ENCODE measurements around the gene ABCA2.

Gene ABCA2

GRCh38 chr9:136979769-136980587 is 48.1 kb downstream of the ABCA2 start:
- H3K36me3 ChIP-seq (ENCODE audit: insufficient read depth, low read length) = no peaks in the 10 kb centered on the region
- no peaks in the 10 kb centered on the region for H3K79me2 ChIP-seq (ENCODE audit: insufficient read depth, low read length)
- no peak overlapping the region for H3K9ac ChIP-seq (ENCODE audit: low read depth, low read length, poor library complexity, severe bottlenecking)
- H3K9me3 ChIP-seq (ENCODE audit: insufficient read depth, low read depth, low read length) = no peaks in the 10 kb centered on the region
- H3K9me2 ChIP-seq (replicated peaks; ENCODE audit: low read depth, low read length) = no peaks in the 10 kb centered on the region
- TF ChIP-seq CTCF (conservative IDR thresholded peaks at IDR 0.05; ENCODE audit: low read length) = no peak
- no peak for TF ChIP-seq EZH2phosphoT487 (IDR thresholded peaks at IDR 0.05; ENCODE audit: borderline replicate concordance)
- no peaks in the 10 kb centered on the region for H3K27me3 ChIP-seq (ENCODE audit: insufficient read depth, low read length, poor library complexity, severe bottlenecking)
- H3K4me1 ChIP-seq (ENCODE audit: insufficient read depth, low read length, poor library complexity, severe bottlenecking) = peaks cover 5% of the 10 kb centered on the region
- H3F3A ChIP-seq (ENCODE audit: low read depth) = no peaks in the 10 kb centered on the region
- H3K4me3 ChIP-seq (ENCODE audit: low read length, poor library complexity, severe bottlenecking) = no peak overlapping the region
- no peaks in the 10 kb centered on the region for H4K20me1 ChIP-seq (ENCODE audit: insufficient read depth, low read length, poor library complexity, severe bottlenecking)
- H3K4me2 ChIP-seq (ENCODE audit: low read depth, low read length, poor library complexity, severe bottlenecking) = no peak overlapping the region
- no peak overlapping the region for H2AFZ ChIP-seq (ENCODE audit: low read length)

- Histone ChIP-seq H3K9ac (ENCODE audit: low read depth, low read length, poor library complexity, severe bottlenecking) (no peak overlapping the region), H2AFZ (ENCODE audit: low read length) (no peak overlapping the region), H3K4me1 (ENCODE audit: insufficient read depth, low read length, poor library complexity, severe bottlenecking) (peaks cover 5% of the 10 kb centered on the region), H4K20me1 (ENCODE audit: insufficient read depth, low read length, poor library complexity, severe bottlenecking) (no peaks in the 10 kb centered on the region), H3K9me2 (replicated peaks; ENCODE audit: low read depth, low read length) (no peaks in the 10 kb centered on the region), H3K36me3 (ENCODE audit: insufficient read depth, low read length) (no peaks in the 10 kb centered on the region), H3K4me3 (ENCODE audit: low read length, poor library complexity, severe bottlenecking) (no peak overlapping the region), H3K27me3 (ENCODE audit: insufficient read depth, low read length, poor library complexity, severe bottlenecking) (no peaks in the 10 kb centered on the region), H3K79me2 (ENCODE audit: insufficient read depth, low read length) (no peaks in the 10 kb centered on the region), H3F3A (ENCODE audit: low read depth) (no peaks in the 10 kb centered on the region), H3K9me3 (ENCODE audit: insufficient read depth, low read depth, low read length) (no peaks in the 10 kb centered on the region), H3K4me2 (ENCODE audit: low read depth, low read length, poor library complexity, severe bottlenecking) (no peak overlapping the region)
- TF ChIP-seq EZH2phosphoT487 (IDR thresholded peaks at IDR 0.05; ENCODE audit: borderline replicate concordance) (no peak), CTCF (conservative IDR thresholded peaks at IDR 0.05; ENCODE audit: low read length) (no peak)
These were observed 49.0 kb downstream of the ABCA2 start for GRCh38 chr9:136978865-136979544.

GRCh38 chr9:136978073-136978864 is 49.8 kb downstream of the ABCA2 start:
- H3K4me1 ChIP-seq (ENCODE audit: insufficient read depth, low read length, poor library complexity, severe bottlenecking) = peaks cover 5% of the 10 kb centered on the region
- H3K4me2 ChIP-seq (ENCODE audit: low read depth, low read length, poor library complexity, severe bottlenecking) = no peak overlapping the region
- H3K36me3 ChIP-seq (ENCODE audit: insufficient read depth, low read length) = no peaks in the 10 kb centered on the region
- H3K9me2 ChIP-seq (replicated peaks; ENCODE audit: low read depth, low read length) = no peaks in the 10 kb centered on the region
- TF ChIP-seq EZH2phosphoT487 (IDR thresholded peaks at IDR 0.05; ENCODE audit: borderline replicate concordance) (no peak), CTCF (conservative IDR thresholded peaks at IDR 0.05; ENCODE audit: low read length) (no peak)
- no peak overlapping the region for H3K4me3 ChIP-seq (ENCODE audit: low read length, poor library complexity, severe bottlenecking)
- no peaks in the 10 kb centered on the region for H3F3A ChIP-seq (ENCODE audit: low read depth)
- H3K27me3 ChIP-seq (ENCODE audit: insufficient read depth, low read length, poor library complexity, severe bottlenecking) = no peaks in the 10 kb centered on the region
- no peaks in the 10 kb centered on the region for H4K20me1 ChIP-seq (ENCODE audit: insufficient read depth, low read length, poor library complexity, severe bottlenecking)
- H3K9me3 ChIP-seq (ENCODE audit: insufficient read depth, low read depth, low read length) = no peaks in the 10 kb centered on the region
- no peak overlapping the region for H2AFZ ChIP-seq (ENCODE audit: low read length)
- H3K9ac ChIP-seq (ENCODE audit: low read depth, low read length, poor library complexity, severe bottlenecking) = no peak overlapping the region
- no peaks in the 10 kb centered on the region for H3K79me2 ChIP-seq (ENCODE audit: insufficient read depth, low read length)
